ENCODE data around the gene SIRPA.

- no peak for TF ChIP-seq CTCF (IDR thresholded peaks at IDR 0.05)
- TF ChIP-seq POLR2A (IDR thresholded peaks at IDR 0.05) = no peak
Measured at GRCh38 chr20:1968964-1969363, 73.8 kb downstream of the SIRPA start.
